K562 (cell line): ENCODE measurements around the gene STUB1. TPM values are rescaled to one million over a fixed set of nuclear protein-coding genes. Genes with fewer than 3 reads are reported as not detected.

Experiments
- BRF2 ChIP-seq: IDR thresholded peaks from 3 replicates; pipeline ENCODE4 v1.6.1; 2011; ENCODE audit warnings: borderline replicate concordance, mild to moderate bottlenecking; ENCODE audit not compliant: insufficient read length, insufficient read depth
- CHD1 ChIP-seq: fragments of 200-600 bp; sonication (generic); IDR thresholded peaks from one replicate; pipeline ENCODE4 v1.6.1; 2012; ENCODE audit warnings: mild to moderate bottlenecking, moderate library complexity, low read length, inconsistent platforms
- CREB1 ChIP-seq, 2 experiments: sonication (generic) in 1 of 2; formaldehyde crosslinking in 1 of 2; IDR thresholded peaks; 2 replicates each; pipeline versions ENCODE4 v1.6.1 to v1.8.0; 2012 to 2022; ENCODE audit warnings: inconsistent platforms in 1 of 2, mild to moderate bottlenecking in 1 of 2, missing genetic modification reagents in 1 of 2, moderate library complexity in 1 of 2
- ELF4 ChIP-seq: fragments of 450-650 bp; formaldehyde crosslinking; IDR thresholded peaks from 2 replicates; pipeline ENCODE4 v1.4.0; 2022; ENCODE audit warnings: missing genetic modification characterization
- MYC ChIP-seq, 2 experiments: fragments of 250-450 bp in 1 of 2; sonication (Bioruptor Pico) in 1 of 2; IDR thresholded peaks; 2 replicates each; pipeline versions ENCODE4 v1.5.1 to v1.6.1; 2012 to 2021; ENCODE audit warnings: low read depth in 2 of 2, borderline replicate concordance in 1 of 2, improper control_type of control experiment in 1 of 2, low read length in 1 of 2, mild to moderate bottlenecking in 1 of 2, moderate library complexity in 1 of 2
- NKRF ChIP-seq: fragments of 450-650 bp; IDR thresholded peaks from 2 replicates; pipeline ENCODE4 v1.6.1; 2016; ENCODE audit warnings: borderline replicate concordance
- NR2C1 ChIP-seq, 2 experiments: fragments of 450-650 bp; IDR thresholded peaks; 2 replicates each; pipeline ENCODE4 v1.6.1; 2017; ENCODE audit warnings: mild to moderate bottlenecking in 2 of 2, antibody characterized with exemption in 1 of 2, inconsistent platforms in 1 of 2, missing compliant biosample characterization in 1 of 2, missing genetic modification characterization in 1 of 2
- RBBP5 ChIP-seq: fragments of 200-600 bp; sonication (generic); IDR thresholded peaks from 2 replicates; pipeline ENCODE4 v1.6.1; 2012; ENCODE audit warnings: borderline replicate concordance, mild to moderate bottlenecking, low read length, control low read depth, inconsistent platforms; ENCODE audit not compliant: insufficient read depth, poor library complexity, severe bottlenecking
- YY1 ChIP-seq, 3 experiments: IDR thresholded peaks; 2 replicates each; pipeline ENCODE4 v1.6.1; 2011; ENCODE audit warnings: low read length in 2 of 3, mild to moderate bottlenecking in 2 of 3, moderate library complexity in 2 of 3, borderline replicate concordance in 1 of 3, control low read depth in 1 of 3, low read depth in 1 of 3; ENCODE audit not compliant: insufficient read depth in 3 of 3, insufficient replicate concordance in 2 of 3, control insufficient read depth in 1 of 3, insufficient read length in 1 of 3; ENCODE audit errors: extremely low read depth in 1 of 3
- ZBTB40 ChIP-seq, 2 experiments: fragments of 450-650 bp in 1 of 2; sonication (generic) in 1 of 2; formaldehyde crosslinking in 1 of 2; IDR thresholded peaks; 2 replicates each; pipeline versions ENCODE4 v1.7.1 to v1.9.0; 2016 to 2022; ENCODE audit warnings: inconsistent platforms in 1 of 2, mild to moderate bottlenecking in 1 of 2, missing genetic modification reagents in 1 of 2
- ZNF551 ChIP-seq: fragments of 250-450 bp; sonication (Bioruptor Pico); IDR thresholded peaks from 2 replicates; pipeline ENCODE4 v1.5.0; 2021; ENCODE audit warnings: mild to moderate bottlenecking, moderate library complexity
- polyA plus RNA-seq, 8 experiments: library from polyadenylated mRNA; depleted of rRNA in 4 of 8; stranded (reverse) in 5 of 8; unstranded in 3 of 8; fragments of >200 nt; fragmentation: Nextera tagmentation in 2 of 8; fragmentation: Illumina TruSeq in 1 of 8; extraction: Ambion mirVana in 2 of 8; extraction: Trizol in 1 of 8; gene quantifications; 2 replicates each; pipeline versions ENCODE4 v1.2.1 to v1.2.3, GENCODE V29; 2011 to 2014; ENCODE audit warnings: inconsistent platforms in 1 of 8, missing spikeins in 1 of 8
- total RNA-seq, 7 experiments: library from RNA; depleted of rRNA in 6 of 7; stranded (reverse); fragments of >200 nt in 6 of 7; fragmentation: Illumina TruSeq in 2 of 7; extraction: Trizol in 2 of 7; gene quantifications; 2 replicates each; pipeline versions ENCODE4 v1.2.1 to v1.2.3, GENCODE V29; 2011 to 2021; ENCODE audit warnings: low replicate concordance in 1 of 7

STUB1 gene
- total and polyA plus RNA-seq, 9 of the 15 experiments (the other 6 are each of a cell fraction or from before 2014, with no cell fraction given) = 10.6 to 251 (median 152) TPM

- peak; percentile 97 for TF ChIP-seq ZBTB40 (IDR thresholded peaks at IDR 0.05)
- no peak for TF ChIP-seq ZBTB40 (CRISPR knock-in tag; IDR thresholded peaks at IDR 0.05)
- no peak for TF ChIP-seq BRF2
- TF ChIP-seq NKRF = no peak
- peak; percentile 65 for TF ChIP-seq RBBP5
- 0 out of 2 replicates have a peak, but pooled peaks have one; percentile 16 for TF ChIP-seq ELF4
- peak; percentile 76 to 92 (median 89) for TF ChIP-seq YY1 (IDR thresholded peaks at IDR 0.05; ENCODE audit: borderline replicate concordance in 1 of 3, control insufficient read depth in 1 of 3, extremely low read depth in 1 of 3, insufficient read depth in 3 of 3, insufficient read length in 1 of 3, insufficient replicate concordance in 2 of 3, low read depth in 1 of 3, low read length in 2 of 3)
- peak; percentile 78 for TF ChIP-seq CREB1 (IDR thresholded peaks at IDR 0.05)
- peak; percentile 81 for TF ChIP-seq CREB1 (CRISPR knock-in tag; IDR thresholded peaks at IDR 0.05)
- TF ChIP-seq CHD1 = peak; percentile 26
- no peak for TF ChIP-seq ZNF551 (CRISPR knock-in tag)
- peak; percentile 90 for TF ChIP-seq NR2C1 (IDR thresholded peaks at IDR 0.05)
- peak; percentile 94 for TF ChIP-seq NR2C1 (tag; IDR thresholded peaks at IDR 0.05)
- peak; percentile 49 for TF ChIP-seq MYC (IDR thresholded peaks at IDR 0.05; ENCODE audit: low read depth, low read length)
- no peak for TF ChIP-seq MYC (CRISPR knock-in tag; IDR thresholded peaks at IDR 0.05; ENCODE audit: borderline replicate concordance, low read depth)
These were observed 4.0 kb downstream of the STUB1 start, which contains the start of gene JMJD8 (continued) for GRCh38 chr16:684071-684794.
